Panc1 (cell line): ENCODE results near the gene MGA. TPM values are rescaled to one million over a fixed set of nuclear protein-coding genes. Genes with fewer than 3 reads are reported as not detected.
A peak's percentile ranks its signal among the peaks of the same experiment; 100 is the strongest.

Experiments used
- ATAC-seq: fragments of 200-7000 bp; cut with Tn5 transposase; 2 replicates; pipeline ENCODE4 v1.9.1; 2020; ENCODE audit warnings: mild to moderate bottlenecking, moderate library complexity
- BruUV-seq: library from RNA; stranded (reverse); fragments of 400-500 nt; replicated peaks from 2 replicates; lab custom pipeline; 2021; lab: Mats Ljungman, UMichigan
- CTCF ChIA-PET: fragments of 300-600 bp; sonication (Branson Sonifier 250); formaldehyde crosslinking; loops from one replicate; lab custom pipeline; 2022; ENCODE audit warnings: antibody characterized with exemption; lab: Charles Lee
- POLR2A ChIA-PET: fragments of 300-600 bp; sonication (Branson Sonifier 250); formaldehyde crosslinking; loops from one replicate; lab custom pipeline; 2022; ENCODE audit warnings: antibody characterized with exemption; lab: Charles Lee
- DNase-seq: peaks from one replicate; pipeline ENCODE4 v3.0.0-alpha.2; 2010; ENCODE audit warnings: low read depth, low spot score
- H3K27ac ChIP-seq: 2 replicates; pipeline ENCODE4 v1.5.1; 2011; ENCODE audit warnings: mild to moderate bottlenecking, low read length, inconsistent platforms
- H3K27me3 ChIP-seq: fragments of 200-500 bp; sonication (Bioruptor generic); 2 replicates; pipeline ENCODE4 v1.6.0; 2014; ENCODE audit warnings: low read length, inconsistent platforms; ENCODE audit not compliant: control insufficient read depth, insufficient read depth
- H3K36me3 ChIP-seq: fragments of 200-500 bp; sonication (Bioruptor generic); 2 replicates; pipeline ENCODE4 v1.5.1; 2014; ENCODE audit warnings: inconsistent platforms, mild to moderate bottlenecking, low read length, moderate library complexity; ENCODE audit not compliant: control insufficient read depth, insufficient read depth
- H3K4me1 ChIP-seq: 2 replicates; pipeline ENCODE4 v1.5.1; 2011; ENCODE audit warnings: inconsistent platforms, mild to moderate bottlenecking, low read length, moderate library complexity; ENCODE audit not compliant: control insufficient read depth, insufficient read depth
- H3K4me3 ChIP-seq, 2 experiments: 2 replicates each; pipeline ENCODE4 v1.5.1; 2011 to 2012; ENCODE audit warnings: low read depth in 2 of 2, low read length in 2 of 2, mild to moderate bottlenecking in 2 of 2, inconsistent platforms in 1 of 2, moderate library complexity in 1 of 2
- H3K9me3 ChIP-seq: fragments of 200-500 bp; sonication (Bioruptor generic); 2 replicates; pipeline ENCODE4 v1.5.1; 2014; ENCODE audit warnings: low read depth, mild to moderate bottlenecking, inconsistent platforms, low read length, moderate library complexity; ENCODE audit not compliant: control insufficient read depth, insufficient read depth
- CTCF ChIP-seq: fragments of 450-650 bp; IDR thresholded peaks from 2 replicates; pipeline ENCODE4 v1.5.1; 2017; ENCODE audit warnings: mild to moderate bottlenecking
- POLR2AphosphoS5 ChIP-seq: IDR thresholded peaks from 2 replicates; pipeline ENCODE4 v1.6.1; 2012; ENCODE audit warnings: mild to moderate bottlenecking, low read depth, low read length, moderate library complexity
- SIN3A ChIP-seq: IDR thresholded peaks from 2 replicates; pipeline ENCODE4 v1.6.1; 2012; ENCODE audit warnings: low read depth, mild to moderate bottlenecking, low read length, moderate library complexity, borderline replicate concordance; ENCODE audit not compliant: insufficient read depth
- TCF7L2 ChIP-seq: IDR thresholded peaks from 2 replicates; pipeline ENCODE4 v1.6.1; 2011; ENCODE audit warnings: mild to moderate bottlenecking, low read depth, low read length, inconsistent platforms
- in situ Hi-C: cut with HindIII; loops from 2 replicates; pipeline ENCODE4 v1.10.0; 2016; ENCODE audit warnings: low sequenced_read_pairs, low pct_unique_long_range_greater_than_20kb
- intact Hi-C: fragments of 100-400 bp; cut with micrococcal nuclease; formaldehyde crosslinking; loops from one replicate; pipeline ENCODE4 v1.10.0; 2022; ENCODE audit not compliant: unreplicated experiment
- total RNA-seq: library from RNA; stranded (reverse); gene quantifications from one replicate; pipeline ENCODE4 v1.2.1, GENCODE V29; 2021; ENCODE audit not compliant: unreplicated experiment
- TF ChIP-seq, protein P1 (sequence below), 2 experiments: IDR thresholded peaks; 2 replicates each; pipeline ENCODE4 v1.6.1; 2011 to 2012; ENCODE audit warnings: low read depth in 2 of 2, control low read depth in 1 of 2, low read length in 1 of 2, mild to moderate bottlenecking in 1 of 2, moderate library complexity in 1 of 2; ENCODE audit not compliant: insufficient read depth in 1 of 2

The MGA gene
- total RNA-seq, 1 experiment from 2014 or later, result 43.6 TPM

GRCh38 chr15:41789662-41790061, 129.5 kb downstream of the MGA start:
- intact Hi-C loops (no loop called here), in situ Hi-C loops (no loop called here)
- DNase-seq (no peak), ATAC-seq (no peak)
- H3K9me3 ChIP-seq, result no peaks in the 10 kb centered on the region
- no peak overlapping the region for H3K27ac ChIP-seq
- ChIA-PET POLR2A (no interaction called here), CTCF (no interaction called here)
- H3K36me3 ChIP-seq, result no peaks in the 10 kb centered on the region
- H3K27me3 ChIP-seq, result no peaks in the 10 kb centered on the region
- H3K4me3 ChIP-seq, result no peak overlapping the region
- no peak for TF ChIP-seq SIN3A
- BruUV-seq, result no TSS peak
- peaks cover 22% of the 10 kb centered on the region for H3K4me1 ChIP-seq

DNA sequence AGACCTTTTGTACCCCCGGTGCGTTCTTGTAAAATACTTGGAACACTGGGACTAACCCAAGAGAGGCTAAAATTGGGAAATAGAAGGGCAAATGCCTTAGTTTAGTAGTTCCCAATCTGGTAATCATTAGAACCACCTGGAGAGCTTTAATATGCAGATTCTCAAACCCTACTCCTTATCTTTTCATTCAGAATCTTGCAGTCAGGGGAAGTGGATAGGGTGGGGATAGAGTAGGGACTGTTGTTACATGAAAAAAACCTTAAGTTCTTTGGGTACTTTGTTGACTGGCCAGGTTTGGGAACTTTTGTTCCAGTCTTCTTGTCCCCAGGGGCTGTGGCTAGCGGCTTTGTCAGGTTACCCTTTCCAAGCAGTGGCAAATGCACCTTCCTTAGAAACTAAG, 130.0 kb downstream of the MGA start:
- Histone ChIP-seq H3K4me3 (no peak overlapping the region), H3K27me3 (no peaks in the 10 kb centered on the region), H3K36me3 (no peaks in the 10 kb centered on the region), H3K4me1 (peaks cover 22% of the 10 kb centered on the region), H3K9me3 (no peaks in the 10 kb centered on the region), H3K27ac (no peak overlapping the region)
- DNase-seq (no peak), ATAC-seq (no peak)
- no TSS peak for BruUV-seq
- no peak for TF ChIP-seq CTCF
- no peak for TF ChIP-seq TCF7L2
- TF ChIP-seq, protein P1, sequence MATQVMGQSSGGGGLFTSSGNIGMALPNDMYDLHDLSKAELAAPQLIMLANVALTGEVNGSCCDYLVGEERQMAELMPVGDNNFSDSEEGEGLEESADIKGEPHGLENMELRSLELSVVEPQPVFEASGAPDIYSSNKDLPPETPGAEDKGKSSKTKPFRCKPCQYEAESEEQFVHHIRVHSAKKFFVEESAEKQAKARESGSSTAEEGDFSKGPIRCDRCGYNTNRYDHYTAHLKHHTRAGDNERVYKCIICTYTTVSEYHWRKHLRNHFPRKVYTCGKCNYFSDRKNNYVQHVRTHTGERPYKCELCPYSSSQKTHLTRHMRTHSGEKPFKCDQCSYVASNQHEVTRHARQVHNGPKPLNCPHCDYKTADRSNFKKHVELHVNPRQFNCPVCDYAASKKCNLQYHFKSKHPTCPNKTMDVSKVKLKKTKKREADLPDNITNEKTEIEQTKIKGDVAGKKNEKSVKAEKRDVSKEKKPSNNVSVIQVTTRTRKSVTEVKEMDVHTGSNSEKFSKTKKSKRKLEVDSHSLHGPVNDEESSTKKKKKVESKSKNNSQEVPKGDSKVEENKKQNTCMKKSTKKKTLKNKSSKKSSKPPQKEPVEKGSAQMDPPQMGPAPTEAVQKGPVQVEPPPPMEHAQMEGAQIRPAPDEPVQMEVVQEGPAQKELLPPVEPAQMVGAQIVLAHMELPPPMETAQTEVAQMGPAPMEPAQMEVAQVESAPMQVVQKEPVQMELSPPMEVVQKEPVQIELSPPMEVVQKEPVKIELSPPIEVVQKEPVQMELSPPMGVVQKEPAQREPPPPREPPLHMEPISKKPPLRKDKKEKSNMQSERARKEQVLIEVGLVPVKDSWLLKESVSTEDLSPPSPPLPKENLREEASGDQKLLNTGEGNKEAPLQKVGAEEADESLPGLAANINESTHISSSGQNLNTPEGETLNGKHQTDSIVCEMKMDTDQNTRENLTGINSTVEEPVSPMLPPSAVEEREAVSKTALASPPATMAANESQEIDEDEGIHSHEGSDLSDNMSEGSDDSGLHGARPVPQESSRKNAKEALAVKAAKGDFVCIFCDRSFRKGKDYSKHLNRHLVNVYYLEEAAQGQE (IDR thresholded peaks at IDR 0.05; ENCODE audit: insufficient read depth in 1 of 2, low read depth in 2 of 2, low read length in 1 of 2), result no peak
- TF ChIP-seq SIN3A, result no peak
- TF ChIP-seq POLR2AphosphoS5, result no peak
- intact Hi-C loops (no loop called here), in situ Hi-C loops (no loop called here)
- ChIA-PET POLR2A (no interaction called here), CTCF (interaction anchor here (0.7 kb wide), 1 partner anchor 19 kb away, joined by 3 read pairs; no protein-coding TSS in a partner anchor)

- Histone ChIP-seq H3K36me3 (no peaks in the 10 kb centered on the region), H3K27ac (peak overlapping the region; percentile 36; the same call in 1 of the 2 replicates), H3K27me3 (no peaks in the 10 kb centered on the region), H3K4me1 (peaks cover 22% of the 10 kb centered on the region), H3K9me3 (no peaks in the 10 kb centered on the region), H3K4me3 (no peak overlapping the region)
- CTCF ChIA-PET, result interaction anchor here (0.7 kb wide), 1 partner anchor 20 kb away, joined by 3 read pairs; no protein-coding TSS in a partner anchor
- ATAC-seq (peak; percentile 62), DNase-seq (no peak)
- BruUV-seq, result no TSS peak
- no peak for TF ChIP-seq SIN3A
- TF ChIP-seq CTCF, result no peak
- no peak for TF ChIP-seq POLR2AphosphoS5
- no peak for TF ChIP-seq TCF7L2
- TF ChIP-seq, protein P1 (IDR thresholded peaks at IDR 0.05; ENCODE audit: insufficient read depth in 1 of 2, low read depth in 2 of 2, low read length in 1 of 2), result no peak
- intact Hi-C loops (no loop called here), in situ Hi-C loops (no loop called here)
- POLR2A ChIA-PET, result interaction anchor here (0.8 kb wide), 1 partner anchor 20 kb away, joined by 7 read pairs; no protein-coding TSS in a partner anchor
These were observed 130.7 kb downstream of the MGA start for GRCh38 chr15:41790756-41791546.
